Ishikawa (cell line): ENCODE data around the gene CFAP157.

Experiments used
- CEBPB ChIP-seq: IDR thresholded peaks from 2 replicates; pipeline ENCODE4 v1.6.1; 2012
- CREB1 ChIP-seq: IDR thresholded peaks from 2 replicates; pipeline ENCODE4 v1.6.1; 2012; ENCODE audit warnings: low read depth
- EGR1 ChIP-seq: IDR thresholded peaks from 2 replicates; pipeline ENCODE4 v1.6.1; 2012
- EP300 ChIP-seq: IDR thresholded peaks from 2 replicates; pipeline ENCODE4 v1.6.1; 2012; ENCODE audit warnings: borderline replicate concordance
- FOXM1 ChIP-seq: IDR thresholded peaks from 2 replicates; pipeline ENCODE4 v1.6.1; 2012; ENCODE audit warnings: low read depth, borderline replicate concordance
- MAX ChIP-seq: IDR thresholded peaks from 2 replicates; pipeline ENCODE4 v1.6.1; 2012
- NFIC ChIP-seq: IDR thresholded peaks from 2 replicates; pipeline ENCODE4 v1.6.1; 2012
- RAD21 ChIP-seq: IDR thresholded peaks from 2 replicates; pipeline ENCODE4 v1.6.1; 2012; ENCODE audit warnings: low read depth
- REST ChIP-seq: IDR thresholded peaks from 2 replicates; pipeline ENCODE4 v1.6.1; 2012; ENCODE audit warnings: low read depth, mild to moderate bottlenecking
- TAF1 ChIP-seq: IDR thresholded peaks from 2 replicates; pipeline ENCODE4 v1.6.1; 2012; ENCODE audit warnings: low read depth, mild to moderate bottlenecking
- TCF12 ChIP-seq: IDR thresholded peaks from 2 replicates; pipeline ENCODE4 v1.6.1; 2012; ENCODE audit warnings: low read depth
- TEAD4 ChIP-seq: IDR thresholded peaks from 2 replicates; pipeline ENCODE4 v1.6.1; 2012
- USF1 ChIP-seq: IDR thresholded peaks from 2 replicates; pipeline ENCODE4 v1.6.1; 2012
- YY1 ChIP-seq: IDR thresholded peaks from 2 replicates; pipeline ENCODE4 v1.6.1; 2012; ENCODE audit warnings: low read depth
- ZBTB7A ChIP-seq: IDR thresholded peaks from 2 replicates; pipeline ENCODE4 v1.6.1; 2012; ENCODE audit warnings: low read depth

Gene CFAP157

GRCh38 chr9:127694890-127695720 lies 11.7 kb upstream of the CFAP157 start:
- TF ChIP-seq CREB1 = no peak
- TF ChIP-seq EGR1 = no peak
- TF ChIP-seq EP300 = no peak
- no peak for TF ChIP-seq RAD21
- no peak for TF ChIP-seq NFIC
- TF ChIP-seq TCF12 = no peak
- TF ChIP-seq USF1 = no peak
- no peak for TF ChIP-seq REST
- TF ChIP-seq TAF1 = no peak
- no peak for TF ChIP-seq TEAD4
- no peak for TF ChIP-seq ZBTB7A
- no peak for TF ChIP-seq CEBPB
- no peak for TF ChIP-seq MAX
- TF ChIP-seq FOXM1 = no peak
- no peak for TF ChIP-seq YY1

- TF ChIP-seq EP300 (no peak), MAX (no peak), CREB1 (no peak), REST (no peak), TAF1 (no peak), FOXM1 (no peak), TCF12 (no peak), USF1 (no peak), RAD21 (no peak), TEAD4 (no peak), NFIC (no peak), YY1 (no peak), CEBPB (no peak), ZBTB7A (no peak), EGR1 (no peak)
Measured at GRCh38 chr9:127697575-127697974, 9.2 kb upstream of the CFAP157 start.

- TF ChIP-seq YY1 (no peak), EGR1 (no peak), TEAD4 (no peak), EP300 (no peak), ZBTB7A (no peak), RAD21 (no peak), FOXM1 (no peak), NFIC (no peak), CREB1 (no peak), MAX (no peak), TAF1 (no peak), USF1 (no peak)
Measured at GRCh38 chr9:127698386-127698785, 8.4 kb upstream of the CFAP157 start.

GRCh38 chr9:127698985-127699670 lies 7.7 kb upstream of the CFAP157 start:
- TF ChIP-seq TAF1 (peak; percentile 2; the same call in 1 of the 2 replicates), USF1 (peak; percentile 72), ZBTB7A (no peak), CREB1 (no peak), MAX (peak; percentile 97), YY1 (no peak), TCF12 (0 out of 2 replicates have a peak, but pooled peaks have one; percentile 50)
